Skeletal muscle tissue (tissue), 4 donors: ENCODE measurements around the gene PITX3. TPM values are rescaled to one million over a fixed set of nuclear protein-coding genes. Genes with fewer than 3 reads are reported as not detected.
"Not testable (repeated sequence)": the region's sequence is repeated elsewhere in the genome, so short reads cannot be mapped to it uniquely, and the experiment has no call there.

Experiments
- H3K27ac ChIP-seq: one replicate; pipeline ENCODE4 v1.7.0; 2013; ENCODE audit warnings: mild to moderate bottlenecking, low read depth, low read length, inconsistent platforms
- H3K27me3 ChIP-seq, 3 donors: one replicate each; pipeline ENCODE4 v1.7.0; 2013; ENCODE audit warnings: low read length in 3 of 3; ENCODE audit not compliant: control insufficient read depth in 3 of 3, insufficient read depth in 3 of 3
- H3K36me3 ChIP-seq, 3 donors: one replicate each; pipeline ENCODE4 v1.7.0; 2013; ENCODE audit warnings: low read length in 3 of 3; ENCODE audit not compliant: control insufficient read depth in 3 of 3, insufficient read depth in 3 of 3
- H3K4me1 ChIP-seq, 3 donors: one replicate each; pipeline ENCODE4 v1.7.0; 2013; ENCODE audit warnings: low read length in 3 of 3, mild to moderate bottlenecking in 3 of 3; ENCODE audit not compliant: control insufficient read depth in 3 of 3, insufficient read depth in 3 of 3
- H3K4me3 ChIP-seq, 3 donors: one replicate each; pipeline ENCODE4 v1.7.0; 2013; ENCODE audit warnings: low read length in 3 of 3
- H3K9ac ChIP-seq, 3 donors: one replicate each; pipeline ENCODE4 v1.7.0; 2013; ENCODE audit warnings: low read length in 3 of 3, mild to moderate bottlenecking in 3 of 3, moderate library complexity in 2 of 3, low read depth in 1 of 3
- H3K9me3 ChIP-seq, 3 donors: one replicate each; pipeline ENCODE4 v1.7.0; 2013; ENCODE audit warnings: low read length in 3 of 3; ENCODE audit not compliant: control insufficient read depth in 3 of 3
- total RNA-seq: library from RNA; depleted of rRNA; stranded (reverse); fragments of >200 nt; gene quantifications from one replicate; pipeline ENCODE4 v1.2.3, GENCODE V29; 2014
- donor health status: Osteomylitis.

The PITX3 gene
- total RNA-seq, 1 donor from 2014 or later = 4.2 TPM

GRCh38 chr10:102191956-102192355, 49.4 kb downstream of the PITX3 start:
- Histone ChIP-seq H3K4me1 (no peaks in the 10 kb centered on the region), H3K36me3 (no peaks in the 10 kb centered on the region), H3K27ac (no peak overlapping the region), H3K9ac (no peak overlapping the region), H3K4me3 (no peak overlapping the region), H3K9me3 (no peaks in the 10 kb centered on the region), H3K27me3 (no peaks in the 10 kb centered on the region)

GRCh38 chr10:102188941-102189898, 52.1 kb downstream of the PITX3 start:
- not testable (repeated sequence) for H3K4me3 ChIP-seq, H3K27me3 ChIP-seq, H3K9me3 ChIP-seq, H3K36me3 ChIP-seq, H3K9ac ChIP-seq, H3K4me1 ChIP-seq, H3K27ac ChIP-seq

- H3K9ac ChIP-seq = no peak overlapping the region
- H3K27me3 ChIP-seq = no peaks in the 10 kb centered on the region
- H3K4me1 ChIP-seq = no peaks in the 10 kb centered on the region
- H3K27ac ChIP-seq = no peak overlapping the region
- no peaks in the 10 kb centered on the region for H3K9me3 ChIP-seq
- no peak overlapping the region for H3K4me3 ChIP-seq
- no peaks in the 10 kb centered on the region for H3K36me3 ChIP-seq
Measured at GRCh38 chr10:102188298-102188940, 52.9 kb downstream of the PITX3 start.

- H3K4me3 ChIP-seq = no peak overlapping the region
- no peaks in the 10 kb centered on the region for H3K27me3 ChIP-seq
- no peak overlapping the region for H3K27ac ChIP-seq
- H3K4me1 ChIP-seq = no peaks in the 10 kb centered on the region
- H3K36me3 ChIP-seq = no peaks in the 10 kb centered on the region
- H3K9ac ChIP-seq = no peak overlapping the region
- H3K9me3 ChIP-seq = no peaks in the 10 kb centered on the region
Measured at GRCh38 chr10:102185811-102186527, 55.3 kb downstream of the PITX3 start.

GRCh38 chr10:102185272-102185671, 56.0 kb downstream of the PITX3 start:
- no peak overlapping the region for H3K9ac ChIP-seq
- no peaks in the 10 kb centered on the region for H3K9me3 ChIP-seq

GRCh38 chr10:102184606-102185005, 56.7 kb downstream of the PITX3 start:
- no peaks in the 10 kb centered on the region for H3K36me3 ChIP-seq
- no peak overlapping the region for H3K27ac ChIP-seq
- H3K27me3 ChIP-seq = no peaks in the 10 kb centered on the region
- H3K9me3 ChIP-seq = no peaks in the 10 kb centered on the region
- H3K4me1 ChIP-seq = no peaks in the 10 kb centered on the region
- no peak overlapping the region for H3K4me3 ChIP-seq
- no peak overlapping the region for H3K9ac ChIP-seq

More at GRCh38 chr10:102185272-102185671, 56.0 kb downstream of the PITX3 start:
- H3K27ac ChIP-seq = no peak overlapping the region
- no peaks in the 10 kb centered on the region for H3K27me3 ChIP-seq
- no peaks in the 10 kb centered on the region for H3K36me3 ChIP-seq
- no peaks in the 10 kb centered on the region for H3K4me1 ChIP-seq
- H3K4me3 ChIP-seq = no peak overlapping the region

Other genes with a start within 250 kb of the PITX3 start
- 13.0 TPM for gene ARMH3, start 185.3 kb downstream of the PITX3 start, total RNA-seq
- 16.7 TPM for gene HPS6, start 176.2 kb downstream of the PITX3 start, total RNA-seq
- gene LDB1, start 121.1 kb downstream of the PITX3 start, total RNA-seq = 29.2 TPM
- gene PPRC1, start 108.5 kb downstream of the PITX3 start, total RNA-seq = 7.3 TPM
- gene NOLC1, start 89.1 kb downstream of the PITX3 start, total RNA-seq = 26.6 TPM
- gene ELOVL3, start 15.2 kb downstream of the PITX3 start, total RNA-seq = not detected
- 17.7 TPM for gene GBF1, start 4.0 kb upstream of the PITX3 start, total RNA-seq
- gene NFKB2, start 154.2 kb upstream of the PITX3 start, total RNA-seq = 11.0 TPM
- 3.7 TPM for gene PSD, start 177.3 kb upstream of the PITX3 start, total RNA-seq
- gene FBXL15, start 179.3 kb upstream of the PITX3 start, total RNA-seq = 3.1 TPM
- gene CUEDC2, start 191.1 kb upstream of the PITX3 start, total RNA-seq = 31.3 TPM
- not detected for gene C10orf95, start 210.0 kb upstream of the PITX3 start, total RNA-seq